Measurements from ENCODE around the gene LACRT. TPM values are rescaled to one million over a fixed set of nuclear protein-coding genes. Genes with fewer than 3 reads are reported as not detected.
"Not testable (repeated sequence)": the region's sequence is repeated elsewhere in the genome, so short reads cannot be mapped to it uniquely, and the experiment has no call there.

The LACRT gene
- total RNA-seq, 1 experiment from 2014 or later, result not detected

GRCh38 chr12:54641089-54641488 is 6.4 kb upstream of the LACRT start:
- Mint-ChIP-seq H3K9me3 (ENCODE audit: low read depth, unreplicated experiment) (no peaks in the 10 kb centered on the region), H3K27ac (ENCODE audit: unreplicated experiment) (no peak overlapping the region), H3K36me3 (ENCODE audit: insufficient read depth, unreplicated experiment) (no peaks in the 10 kb centered on the region), H3K27me3 (ENCODE audit: unreplicated experiment) (peaks cover 56% of the 10 kb centered on the region), H3K4me3 (ENCODE audit: low read depth, unreplicated experiment) (no peak overlapping the region), H3K4me1 (ENCODE audit: low read depth, unreplicated experiment) (no peaks in the 10 kb centered on the region)
- BruUV-seq (replicated peaks), result no TSS peak
- no peak for TF ChIP-seq CTCF (IDR thresholded peaks at IDR 0.05; ENCODE audit: unreplicated experiment)
- intact Hi-C loops (cut with micrococcal nuclease; ENCODE audit: unreplicated experiment), result no loop called here
- no peak for DNase-seq
- CTCF ChIA-PET, result no interaction called here

- H3K27me3 Mint-ChIP-seq (ENCODE audit: unreplicated experiment), result peaks cover 56% of the 10 kb centered on the region
- H3K4me1 Mint-ChIP-seq (ENCODE audit: low read depth, unreplicated experiment); H3K36me3 Mint-ChIP-seq (ENCODE audit: insufficient read depth, unreplicated experiment); CTCF ChIA-PET; intact Hi-C loops (cut with micrococcal nuclease; ENCODE audit: unreplicated experiment); BruUV-seq (replicated peaks); H3K9me3 Mint-ChIP-seq (ENCODE audit: low read depth, unreplicated experiment); H3K4me3 Mint-ChIP-seq (ENCODE audit: low read depth, unreplicated experiment); H3K27ac Mint-ChIP-seq (ENCODE audit: unreplicated experiment); DNase-seq: not testable (repeated sequence)
Observed at GRCh38 chr12:54639112-54639511, 4.4 kb upstream of the LACRT start.

- H3K27me3 Mint-ChIP-seq (ENCODE audit: unreplicated experiment), result peaks cover 83% of the 10 kb centered on the region
- peaks cover 6% of the 10 kb centered on the region for H3K9me3 Mint-ChIP-seq (ENCODE audit: low read depth, unreplicated experiment)
- no peaks in the 10 kb centered on the region for H3K4me1 Mint-ChIP-seq (ENCODE audit: low read depth, unreplicated experiment)
- DNase-seq, result no peak
- CTCF ChIA-PET, result interaction anchor here (0.6 kb wide), 1 partner anchor 83 kb away, joined by 5 read pairs; no protein-coding TSS in a partner anchor
- no TSS peak for BruUV-seq (replicated peaks)
- no peak overlapping the region for H3K4me3 Mint-ChIP-seq (ENCODE audit: low read depth, unreplicated experiment)
- intact Hi-C loops (cut with micrococcal nuclease; ENCODE audit: unreplicated experiment), result no loop called here
- TF ChIP-seq CTCF (IDR thresholded peaks at IDR 0.05; ENCODE audit: unreplicated experiment), result no peak
- no peaks in the 10 kb centered on the region for H3K36me3 Mint-ChIP-seq (ENCODE audit: insufficient read depth, unreplicated experiment)
- no peak overlapping the region for H3K27ac Mint-ChIP-seq (ENCODE audit: unreplicated experiment)
Observed at GRCh38 chr12:54631988-54632728, 2.5 kb downstream of the LACRT start.

GRCh38 chr12:54631551-54631950 is 3.1 kb downstream of the LACRT start:
- no peak for DNase-seq
- BruUV-seq (replicated peaks), result no TSS peak
- CTCF ChIA-PET, result no interaction called here
- Mint-ChIP-seq H3K36me3 (ENCODE audit: insufficient read depth, unreplicated experiment) (no peaks in the 10 kb centered on the region), H3K9me3 (ENCODE audit: low read depth, unreplicated experiment) (peaks cover 9% of the 10 kb centered on the region), H3K27me3 (ENCODE audit: unreplicated experiment) (peaks cover 86% of the 10 kb centered on the region), H3K4me3 (ENCODE audit: low read depth, unreplicated experiment) (no peak overlapping the region), H3K4me1 (ENCODE audit: low read depth, unreplicated experiment) (no peaks in the 10 kb centered on the region), H3K27ac (ENCODE audit: unreplicated experiment) (no peak overlapping the region)
- TF ChIP-seq CTCF (IDR thresholded peaks at IDR 0.05; ENCODE audit: unreplicated experiment), result no peak
- intact Hi-C loops (cut with micrococcal nuclease; ENCODE audit: unreplicated experiment), result no loop called here

- H3K4me1 Mint-ChIP-seq (ENCODE audit: low read depth, unreplicated experiment), result no peaks in the 10 kb centered on the region
- no peak overlapping the region for H3K27ac Mint-ChIP-seq (ENCODE audit: unreplicated experiment)
- peaks cover 86% of the 10 kb centered on the region for H3K27me3 Mint-ChIP-seq (ENCODE audit: unreplicated experiment)
- intact Hi-C loops (cut with micrococcal nuclease; ENCODE audit: unreplicated experiment), result no loop called here
- CTCF ChIA-PET, result no interaction called here
- DNase-seq, result no peak
- no peak overlapping the region for H3K4me3 Mint-ChIP-seq (ENCODE audit: low read depth, unreplicated experiment)
- BruUV-seq (replicated peaks), result no TSS peak
- H3K9me3 Mint-ChIP-seq (ENCODE audit: low read depth, unreplicated experiment), result peaks cover 9% of the 10 kb centered on the region
- TF ChIP-seq CTCF (IDR thresholded peaks at IDR 0.05; ENCODE audit: unreplicated experiment), result no peak
- no peaks in the 10 kb centered on the region for H3K36me3 Mint-ChIP-seq (ENCODE audit: insufficient read depth, unreplicated experiment)
Observed at GRCh38 chr12:54629925-54630324, 4.8 kb downstream of the LACRT start.
